Glomerular endothelial cell (primary cell): ENCODE results near the gene FEM1C. TPM values are rescaled to one million over a fixed set of nuclear protein-coding genes. Genes with fewer than 3 reads are reported as not detected.

Experiments used
- DNase-seq: peaks from one replicate; pipeline ENCODE4 v3.0.0-alpha.2; 2011; ENCODE audit warnings: low read depth, low spot score; ENCODE audit errors: extremely low read depth
- total RNA-seq: library from RNA; depleted of rRNA; stranded (reverse); fragments of >200 nt; gene quantifications from 2 replicates; pipeline ENCODE4 v1.2.3, GENCODE V29; 2015

Gene FEM1C
- total RNA-seq, 1 donor from 2014 or later = 16.1 TPM

- DNase-seq = no peak
These were observed 13.9 kb upstream of the FEM1C start for GRCh38 chr5:115558388-115558956.

DNA sequence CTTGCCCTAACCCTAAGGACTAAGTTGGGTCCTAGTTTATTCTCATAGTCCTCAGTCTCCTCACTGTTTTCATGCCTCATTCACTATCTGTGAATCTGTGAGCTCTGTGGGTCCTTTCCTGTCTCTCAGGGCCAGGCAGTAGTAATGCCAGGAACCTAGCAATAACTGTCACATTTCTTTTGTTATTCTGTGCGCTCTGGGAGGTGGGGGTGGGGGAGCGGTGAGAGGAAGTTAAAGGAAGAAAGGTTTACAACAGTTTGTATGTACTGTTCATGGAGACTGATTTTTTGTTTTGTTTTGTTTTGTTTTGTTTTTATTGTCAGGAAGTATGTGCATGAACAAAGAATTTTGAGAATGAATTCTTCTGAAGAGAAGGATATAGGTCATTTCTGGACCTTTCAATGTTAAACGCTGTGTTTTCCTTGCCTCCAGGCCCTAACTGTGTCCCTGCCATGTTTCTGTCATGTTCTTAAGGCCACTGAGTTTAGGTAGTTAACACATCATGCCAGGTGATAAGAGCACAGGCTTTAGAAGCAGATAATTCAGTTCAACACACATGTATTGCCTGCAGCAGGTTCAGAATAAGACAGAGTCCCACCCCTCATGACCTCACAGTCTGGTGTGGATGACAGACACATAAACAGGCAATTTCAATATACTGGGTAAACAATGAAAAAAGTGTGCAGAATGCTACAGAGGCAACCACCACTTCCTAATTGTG, 13.3 kb upstream of the FEM1C start:
- DNase-seq = no peak

GRCh38 chr5:115556276-115556675, 11.7 kb upstream of the FEM1C start:
- DNase-seq = no peak

GRCh38 chr5:115555084-115555633, 10.6 kb upstream of the FEM1C start:
- no peak for DNase-seq

DNA sequence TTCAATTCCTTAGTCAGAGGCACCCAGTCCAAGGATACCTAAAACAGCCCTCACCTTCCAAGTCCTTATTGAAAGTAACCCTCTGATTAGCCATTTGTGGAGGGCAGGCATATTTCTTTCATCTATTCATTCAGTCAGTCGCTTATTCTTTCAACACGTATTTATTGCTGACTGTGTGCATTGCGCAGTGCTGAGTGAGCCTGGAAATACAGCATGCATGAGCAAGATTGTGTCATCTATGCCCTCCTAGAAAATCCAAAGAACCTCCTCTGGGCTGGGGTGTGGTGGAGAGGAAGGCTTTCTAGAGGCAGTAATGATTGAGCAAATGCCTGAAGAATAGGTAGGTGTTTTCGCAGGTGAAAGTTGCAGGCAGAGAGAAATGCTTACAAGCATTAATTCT, 8.5 kb upstream of the FEM1C start:
- DNase-seq = no peak

GRCh38 chr5:115551415-115551814, 6.8 kb upstream of the FEM1C start:
- DNase-seq = no peak

DNA sequence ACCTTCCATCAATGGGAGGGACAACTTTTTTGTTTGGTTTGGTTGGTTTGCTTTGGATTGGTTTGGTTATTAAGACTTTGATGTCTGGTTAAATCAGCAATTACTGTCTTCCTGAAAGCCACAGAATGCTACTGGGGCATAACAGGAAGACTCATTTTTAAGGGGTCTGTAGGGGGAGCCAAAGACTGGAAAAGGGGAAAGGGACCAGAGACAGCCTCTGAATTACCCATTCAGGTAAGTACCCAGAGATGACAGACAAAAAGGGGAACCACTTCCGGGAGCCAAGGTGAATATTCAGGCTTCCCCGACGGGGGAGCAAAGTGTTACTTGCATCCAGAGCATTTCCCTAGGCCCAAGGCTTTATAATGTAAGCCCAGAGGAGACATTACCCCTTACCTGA, 4.6 kb upstream of the FEM1C start:
- DNase-seq = no peak

- no peak for DNase-seq
These were observed 4.1 kb upstream of the FEM1C start for GRCh38 chr5:115548683-115549082.

GRCh38 chr5:115545351-115545882, 842 bp upstream of the FEM1C start:
- DNase-seq = no peak

DNA sequence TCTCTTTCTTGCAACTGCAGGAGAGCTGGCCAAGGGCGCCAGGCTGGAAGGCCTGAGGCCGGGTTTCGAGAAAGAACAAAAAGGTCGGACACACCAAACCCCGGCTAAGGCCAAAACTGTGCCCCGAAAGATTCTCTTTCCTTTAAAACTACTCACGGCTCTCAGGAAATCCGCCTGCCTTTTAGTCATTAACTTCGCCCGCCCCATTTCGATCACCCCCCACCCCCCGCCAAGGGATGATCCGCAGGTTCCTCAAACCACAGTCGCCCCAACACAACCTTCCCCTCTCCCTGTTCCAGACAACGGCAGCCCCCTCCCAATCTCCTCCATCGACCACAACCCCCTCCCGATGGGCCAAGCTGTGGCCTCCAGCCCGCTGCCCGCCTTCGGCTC, 536 bp downstream of the FEM1C start:
- no peak for DNase-seq

DNA sequence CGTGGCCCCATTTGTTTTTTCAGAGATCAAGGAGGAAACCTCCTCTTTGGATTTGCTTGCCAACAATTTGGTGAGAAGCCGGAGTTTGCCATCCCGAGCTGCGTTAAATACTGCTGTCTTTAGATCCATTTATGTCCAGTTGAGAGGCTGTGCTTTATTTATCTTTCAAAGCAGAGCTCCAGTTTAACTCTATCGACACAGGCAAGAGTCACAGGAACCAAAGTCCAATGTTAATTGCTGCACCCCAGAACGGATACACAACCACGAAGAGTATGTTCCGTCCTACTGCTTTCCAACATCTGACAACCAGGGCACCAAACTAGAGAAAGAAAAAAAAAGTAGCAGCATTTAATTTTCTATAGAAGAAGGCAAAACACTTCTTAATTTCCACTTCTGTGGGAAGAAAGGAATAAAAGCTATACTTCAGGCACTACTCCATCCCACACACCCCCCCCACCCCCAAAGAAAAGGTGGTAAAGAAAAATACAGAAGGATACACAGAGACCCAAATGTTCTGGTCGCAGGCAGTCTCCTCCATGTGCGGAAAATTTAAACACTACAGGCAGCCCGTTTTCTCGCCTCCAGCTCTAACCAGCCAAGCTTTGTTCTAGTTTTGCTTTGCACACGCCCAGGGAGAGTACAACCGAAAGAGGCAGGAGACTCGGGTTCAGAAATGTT, 1.1 kb downstream of the FEM1C start:
- no peak for DNase-seq

GRCh38 chr5:115542651-115543364, 1.8 kb downstream of the FEM1C start:
- DNase-seq = no peak

- no peak for DNase-seq
These were observed 2.5 kb downstream of the FEM1C start for GRCh38 chr5:115542086-115542485.

DNA sequence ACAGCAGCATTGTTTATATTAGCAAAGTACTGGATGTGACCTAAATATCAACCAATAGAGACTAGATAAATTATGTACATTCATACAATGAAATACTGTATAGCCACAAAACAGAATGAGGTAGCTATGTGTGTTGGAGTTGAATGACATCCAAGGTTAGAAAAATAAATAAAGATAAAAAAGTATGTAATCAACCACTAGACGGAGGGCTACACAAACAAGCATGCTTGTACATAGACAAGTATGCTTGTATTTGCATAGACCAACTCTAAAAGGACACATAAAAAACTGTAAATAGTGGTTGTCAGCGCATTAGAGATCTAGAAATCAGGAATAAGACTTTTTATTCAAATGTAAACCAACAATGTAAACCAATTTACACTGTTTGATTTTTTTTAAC, 3.0 kb downstream of the FEM1C start:
- no peak for DNase-seq

- DNase-seq = no peak
These were observed 9.0 kb downstream of the FEM1C start for GRCh38 chr5:115535479-115536035.

DNA sequence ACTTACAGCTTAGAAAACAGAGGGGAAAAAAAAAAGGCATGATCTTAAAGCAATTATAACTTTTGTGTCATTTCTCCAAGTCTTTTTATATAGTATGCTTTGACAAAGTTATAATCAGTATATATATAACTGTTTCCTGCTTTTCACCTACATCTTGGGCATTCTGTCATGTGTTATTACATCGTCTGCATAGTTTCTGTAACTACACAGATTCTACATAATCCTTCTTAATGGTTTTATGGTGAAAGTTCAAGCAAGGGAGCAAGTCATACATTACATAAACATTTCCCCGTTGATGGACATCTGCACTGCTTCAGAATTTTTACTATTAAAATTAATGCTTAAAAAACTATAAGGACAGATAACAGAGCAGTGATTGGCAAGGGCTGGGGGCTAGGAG, 12.1 kb downstream of the FEM1C start:
- no peak for DNase-seq

DNA sequence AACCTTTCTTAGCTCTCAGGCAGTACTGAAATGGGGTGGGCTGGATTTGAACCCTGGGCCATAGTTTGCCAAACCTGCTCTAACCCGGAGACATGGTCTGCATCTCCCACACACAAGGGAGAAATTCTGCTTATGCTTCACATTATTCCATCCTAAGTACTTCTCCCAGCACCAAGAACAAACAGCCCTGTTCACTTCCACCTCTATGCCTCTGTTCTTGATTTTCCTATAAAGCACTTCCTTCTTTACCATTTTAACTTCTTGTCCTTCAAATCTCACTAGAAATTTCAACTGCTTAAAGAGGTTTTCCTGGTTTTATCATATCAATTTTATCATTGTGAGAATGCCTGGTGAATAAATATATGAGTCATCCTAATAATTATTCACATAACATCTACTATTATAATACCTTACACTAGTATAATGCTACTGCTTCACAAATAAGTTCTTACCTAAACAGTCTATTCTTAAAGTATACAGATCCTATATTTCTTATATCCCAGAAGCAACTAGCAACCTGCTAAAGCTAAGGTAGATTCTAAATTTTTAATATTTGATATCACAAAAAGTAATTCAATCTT, 12.7 kb downstream of the FEM1C start:
- DNase-seq = no peak

GRCh38 chr5:115531380-115531779, 13.2 kb downstream of the FEM1C start:
- no peak for DNase-seq

DNA sequence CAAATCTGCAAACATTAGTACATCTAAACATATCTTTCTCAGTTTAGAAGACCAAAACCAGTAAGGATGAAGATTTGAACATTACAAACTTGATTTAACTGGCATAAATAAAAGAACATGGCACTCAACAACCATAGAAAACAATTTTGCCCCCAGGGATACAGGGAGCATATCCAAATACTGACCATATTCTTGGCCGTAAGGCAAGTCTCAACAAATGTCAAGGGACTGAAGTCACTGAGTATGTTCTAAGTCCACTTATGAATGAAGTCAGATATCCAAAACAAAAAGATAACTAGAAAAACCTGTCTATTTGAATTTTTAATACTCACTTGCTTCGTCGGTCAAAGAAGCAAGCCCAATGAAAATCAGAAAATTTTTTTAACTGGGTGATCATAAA, 14.1 kb downstream of the FEM1C start:
- no peak for DNase-seq

DNA sequence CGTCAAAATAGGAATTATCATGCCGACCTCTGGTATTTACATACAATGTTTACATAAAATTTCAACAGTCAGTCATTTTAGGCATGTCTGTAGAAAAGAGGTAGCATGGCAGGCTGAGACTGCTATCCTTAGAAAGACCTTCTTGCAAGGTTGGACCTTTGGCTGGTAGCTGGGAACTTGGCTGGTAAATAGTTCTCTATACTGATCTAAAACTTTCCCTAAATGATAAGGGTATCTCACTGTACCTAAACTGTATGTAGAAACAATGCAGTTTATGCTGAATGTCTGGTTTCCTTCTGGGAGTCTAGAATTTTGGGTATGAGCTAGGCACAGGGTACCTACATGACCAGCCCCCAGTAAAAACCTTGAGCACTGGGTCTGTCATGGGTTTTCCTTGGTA, 18.0 kb downstream of the FEM1C start:
- DNase-seq = no peak
